ENCODE measurements around the gene PIK3R5.
"Not testable (repeated sequence)": the region's sequence is repeated elsewhere in the genome, so short reads cannot be mapped to it uniquely, and the experiment has no call there.

PIK3R5 gene, protein sequence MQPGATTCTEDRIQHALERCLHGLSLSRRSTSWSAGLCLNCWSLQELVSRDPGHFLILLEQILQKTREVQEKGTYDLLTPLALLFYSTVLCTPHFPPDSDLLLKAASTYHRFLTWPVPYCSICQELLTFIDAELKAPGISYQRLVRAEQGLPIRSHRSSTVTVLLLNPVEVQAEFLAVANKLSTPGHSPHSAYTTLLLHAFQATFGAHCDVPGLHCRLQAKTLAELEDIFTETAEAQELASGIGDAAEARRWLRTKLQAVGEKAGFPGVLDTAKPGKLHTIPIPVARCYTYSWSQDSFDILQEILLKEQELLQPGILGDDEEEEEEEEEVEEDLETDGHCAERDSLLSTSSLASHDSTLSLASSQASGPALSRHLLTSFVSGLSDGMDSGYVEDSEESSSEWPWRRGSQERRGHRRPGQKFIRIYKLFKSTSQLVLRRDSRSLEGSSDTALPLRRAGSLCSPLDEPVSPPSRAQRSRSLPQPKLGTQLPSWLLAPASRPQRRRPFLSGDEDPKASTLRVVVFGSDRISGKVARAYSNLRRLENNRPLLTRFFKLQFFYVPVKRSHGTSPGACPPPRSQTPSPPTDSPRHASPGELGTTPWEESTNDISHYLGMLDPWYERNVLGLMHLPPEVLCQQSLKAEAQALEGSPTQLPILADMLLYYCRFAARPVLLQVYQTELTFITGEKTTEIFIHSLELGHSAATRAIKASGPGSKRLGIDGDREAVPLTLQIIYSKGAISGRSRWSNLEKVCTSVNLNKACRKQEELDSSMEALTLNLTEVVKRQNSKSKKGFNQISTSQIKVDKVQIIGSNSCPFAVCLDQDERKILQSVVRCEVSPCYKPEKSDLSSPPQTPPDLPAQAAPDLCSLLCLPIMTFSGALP

GRCh38 chr17:8965394-8966168, at the start of gene PIK3R5:
Gene PIK3R5, minus strand, starts transcription at chr17:8965707. Its CDS starts 54,213 bp downstream, at chr17:8911494.
- no peak for DNase-seq (ENCODE audit: low spot score)

GRCh38 chr17:9011001-9011400, 45.5 kb upstream of the PIK3R5 start:
- DNase-seq (ENCODE audit: low spot score), result no peak

GRCh38 chr17:9009737-9010136, 44.2 kb upstream of the PIK3R5 start:
- DNase-seq (ENCODE audit: low spot score), result no peak

GRCh38 chr17:9009096-9009495, 43.6 kb upstream of the PIK3R5 start:
- no peak for DNase-seq (ENCODE audit: low spot score)

DNA sequence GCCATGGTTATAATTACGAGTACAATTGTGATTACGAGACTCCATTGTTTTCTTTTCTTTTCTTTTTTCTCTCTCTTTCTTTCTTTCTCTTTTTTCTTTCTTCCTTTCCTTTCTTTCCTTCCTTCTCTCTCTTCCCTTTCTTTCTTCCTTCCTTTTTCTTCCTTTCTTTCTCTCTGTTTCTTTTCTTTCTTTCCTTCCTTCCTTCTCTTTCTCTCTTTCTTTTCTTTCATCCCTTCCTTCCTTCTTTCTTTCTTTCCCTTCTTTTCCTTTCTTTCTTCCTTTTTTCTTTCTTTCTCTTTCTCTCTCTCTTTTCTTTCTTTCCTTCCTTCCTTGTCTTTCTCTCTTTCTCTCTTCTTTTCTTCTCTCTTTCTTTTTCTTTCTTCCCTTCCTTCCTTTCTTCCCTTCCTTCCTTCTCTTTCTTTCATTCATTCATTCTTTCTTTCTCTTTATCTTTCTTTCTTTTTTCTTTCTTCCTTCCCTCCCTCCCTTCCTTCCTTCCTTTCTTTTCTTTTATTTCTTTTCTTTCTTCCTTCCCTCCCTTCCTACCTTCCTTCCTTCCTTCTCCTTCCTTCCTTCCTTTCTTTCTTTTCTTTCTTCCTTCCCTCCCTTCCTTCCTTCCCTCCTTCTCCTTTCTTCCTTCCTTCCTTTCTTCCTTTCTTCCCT, 41.7 kb upstream of the PIK3R5 start:
- DNase-seq (ENCODE audit: low spot score), result no peak

- no peak for DNase-seq (ENCODE audit: low spot score)
Measured at GRCh38 chr17:9006175-9006767, 40.8 kb upstream of the PIK3R5 start.

- DNase-seq (ENCODE audit: low spot score), result no peak
Measured at GRCh38 chr17:9004961-9005285, 39.4 kb upstream of the PIK3R5 start.

DNA sequence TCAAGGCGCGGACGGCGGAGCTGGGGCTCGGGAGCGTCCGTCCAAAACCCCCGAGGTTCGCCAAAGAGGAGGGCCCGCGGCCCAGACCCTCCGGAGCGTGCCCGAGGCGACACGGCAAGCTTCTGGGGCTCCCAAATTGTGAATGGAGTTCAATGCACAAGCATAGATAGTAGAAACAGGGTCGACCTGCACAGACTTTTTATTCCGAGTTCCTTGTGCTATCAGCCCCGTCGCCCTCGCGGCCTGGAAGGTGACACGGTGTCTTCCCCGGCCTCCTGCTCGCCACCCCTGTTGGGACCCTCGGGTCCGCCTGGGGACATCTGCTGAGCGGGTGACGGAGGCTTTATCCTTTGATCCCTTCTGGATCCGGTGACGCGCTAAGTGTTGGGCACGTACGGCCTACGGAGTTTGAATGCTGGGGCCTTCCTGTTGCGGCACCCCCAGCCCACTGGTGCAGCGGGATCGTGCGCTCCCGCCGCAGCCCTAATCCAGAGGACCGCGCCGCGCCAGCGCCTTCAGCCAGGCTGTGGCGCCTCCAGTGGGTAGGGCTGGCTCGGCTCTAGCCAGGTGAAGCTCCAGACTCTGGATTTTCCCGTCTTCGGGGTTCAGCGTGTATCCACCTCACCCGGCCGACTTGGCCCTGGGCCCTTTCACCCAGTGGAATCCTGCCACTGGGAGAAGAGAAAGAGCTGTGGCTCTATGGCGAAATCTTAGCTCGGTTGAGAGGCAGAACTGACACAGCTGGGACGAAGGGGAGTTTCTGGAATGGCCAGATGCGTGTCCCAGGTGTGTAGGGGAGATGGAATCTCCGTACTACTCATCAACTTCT, 38.8 kb upstream of the PIK3R5 start:
- DNase-seq (ENCODE audit: low spot score), result no peak

GRCh38 chr17:9003355-9004131, 38.0 kb upstream of the PIK3R5 start:
- DNase-seq (ENCODE audit: low spot score), result no peak

DNA sequence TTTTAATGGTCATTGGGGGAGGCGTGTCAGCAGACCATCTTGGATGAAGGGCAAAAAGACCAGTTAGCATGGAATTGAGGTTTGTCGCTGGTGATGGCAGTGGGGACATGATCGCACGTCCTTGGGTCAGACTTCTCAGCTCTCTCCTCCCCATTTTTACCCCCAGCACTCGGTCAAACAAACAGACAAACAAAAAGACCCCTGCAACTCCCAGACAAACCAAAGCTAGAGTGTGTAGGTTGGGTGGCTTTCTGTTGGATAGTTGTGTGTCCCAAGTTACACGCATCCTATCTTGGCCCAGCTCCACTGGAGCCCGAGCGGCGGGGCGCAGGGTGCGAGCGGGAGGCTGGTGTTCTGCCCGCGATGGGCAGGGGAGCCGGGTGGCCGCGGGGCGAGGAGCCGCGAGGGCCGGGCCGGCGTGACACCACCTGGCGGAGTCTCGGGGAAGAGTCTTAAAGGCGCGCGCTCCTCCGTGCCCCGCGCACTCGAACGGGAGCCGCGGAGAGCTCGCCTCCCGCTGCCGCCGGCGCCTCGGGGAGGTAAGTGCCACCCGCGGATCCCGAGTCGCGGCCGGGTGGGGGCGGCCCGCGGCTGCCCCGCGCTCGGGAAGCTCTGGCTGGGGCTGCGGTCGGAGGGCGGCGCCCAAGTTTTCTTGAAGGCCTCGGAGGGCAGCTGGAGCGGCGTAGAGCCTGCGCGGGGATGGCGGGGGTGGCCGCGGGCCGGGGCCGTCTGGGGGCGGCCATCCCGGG, 37.3 kb upstream of the PIK3R5 start:
- no peak for DNase-seq (ENCODE audit: low spot score)

DNA sequence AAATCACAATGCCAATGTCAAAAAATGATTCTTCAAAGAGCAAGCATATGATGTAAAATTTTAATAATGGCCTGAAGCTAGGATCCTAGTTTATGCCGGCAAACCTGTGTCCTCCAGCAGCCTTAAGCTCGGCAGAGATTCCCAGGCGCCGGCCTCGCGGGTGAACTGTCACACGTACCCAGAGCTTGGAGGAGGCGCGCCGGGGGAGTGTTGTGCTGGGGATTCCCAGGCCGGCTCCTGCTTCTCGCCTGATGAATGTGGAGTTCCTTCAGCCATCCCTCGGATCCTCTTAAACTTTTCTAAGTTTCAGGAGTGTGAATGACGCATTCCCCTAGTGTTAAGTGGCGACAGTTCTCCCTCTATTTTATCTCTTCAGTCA, 36.7 kb upstream of the PIK3R5 start:
- no peak for DNase-seq (ENCODE audit: low spot score)

- no peak for DNase-seq (ENCODE audit: low spot score)
Measured at GRCh38 chr17:9001559-9001958, 36.1 kb upstream of the PIK3R5 start.

DNA sequence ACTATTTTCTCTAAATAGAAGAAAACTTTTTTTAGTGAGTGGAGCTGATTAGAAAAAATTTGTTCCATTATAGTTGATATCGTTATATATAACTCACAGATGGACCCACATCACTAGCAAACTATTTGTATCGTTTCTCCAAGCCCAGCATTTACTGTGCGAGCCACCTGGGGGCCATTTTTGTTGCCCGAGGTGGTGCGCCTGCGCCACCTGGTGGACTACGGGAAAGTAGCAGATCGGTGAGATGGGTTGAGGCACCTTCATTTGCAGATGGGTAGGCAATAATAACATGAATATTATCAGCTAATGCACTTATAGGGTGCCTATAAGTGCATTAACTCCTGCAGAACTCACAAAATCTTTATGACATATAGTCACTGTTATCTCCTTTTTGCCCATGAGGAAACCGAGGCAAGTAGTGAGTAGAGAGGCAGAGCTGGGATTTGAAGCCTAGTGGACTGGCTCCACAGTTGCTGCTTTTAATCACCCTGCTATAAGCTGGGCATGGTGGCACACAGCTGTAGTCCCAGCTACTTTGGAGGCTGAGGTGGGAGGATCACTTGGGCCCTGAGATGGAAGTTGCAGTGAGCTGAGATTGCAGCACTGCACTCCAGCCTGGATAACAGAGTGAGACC, 32.6 kb upstream of the PIK3R5 start:
- peak; percentile 83 for DNase-seq (ENCODE audit: low spot score)

- no peak for DNase-seq (ENCODE audit: low spot score)
Measured at GRCh38 chr17:8995711-8996110, 30.2 kb upstream of the PIK3R5 start.

DNA sequence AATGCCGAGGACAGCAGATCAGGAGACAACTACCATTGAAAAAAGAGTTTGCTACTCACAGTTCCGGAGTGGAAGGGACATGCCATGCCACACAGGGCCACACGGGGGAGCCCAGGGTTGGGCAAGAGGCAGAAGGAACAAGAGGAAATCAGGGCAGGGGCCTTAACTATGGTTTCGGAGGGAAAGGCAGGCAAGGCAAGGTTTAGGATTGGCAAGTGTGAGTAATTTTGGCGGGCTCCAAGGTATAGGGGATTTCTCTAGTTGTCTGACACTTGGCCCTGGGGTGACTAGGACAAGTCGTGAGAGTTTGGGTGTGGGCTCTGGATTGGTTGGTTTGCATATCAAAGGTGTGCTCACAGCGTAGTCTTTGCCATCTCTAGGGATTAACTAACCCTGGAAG, 28.8 kb upstream of the PIK3R5 start:
- DNase-seq (ENCODE audit: low spot score), result peak; percentile 66

DNA sequence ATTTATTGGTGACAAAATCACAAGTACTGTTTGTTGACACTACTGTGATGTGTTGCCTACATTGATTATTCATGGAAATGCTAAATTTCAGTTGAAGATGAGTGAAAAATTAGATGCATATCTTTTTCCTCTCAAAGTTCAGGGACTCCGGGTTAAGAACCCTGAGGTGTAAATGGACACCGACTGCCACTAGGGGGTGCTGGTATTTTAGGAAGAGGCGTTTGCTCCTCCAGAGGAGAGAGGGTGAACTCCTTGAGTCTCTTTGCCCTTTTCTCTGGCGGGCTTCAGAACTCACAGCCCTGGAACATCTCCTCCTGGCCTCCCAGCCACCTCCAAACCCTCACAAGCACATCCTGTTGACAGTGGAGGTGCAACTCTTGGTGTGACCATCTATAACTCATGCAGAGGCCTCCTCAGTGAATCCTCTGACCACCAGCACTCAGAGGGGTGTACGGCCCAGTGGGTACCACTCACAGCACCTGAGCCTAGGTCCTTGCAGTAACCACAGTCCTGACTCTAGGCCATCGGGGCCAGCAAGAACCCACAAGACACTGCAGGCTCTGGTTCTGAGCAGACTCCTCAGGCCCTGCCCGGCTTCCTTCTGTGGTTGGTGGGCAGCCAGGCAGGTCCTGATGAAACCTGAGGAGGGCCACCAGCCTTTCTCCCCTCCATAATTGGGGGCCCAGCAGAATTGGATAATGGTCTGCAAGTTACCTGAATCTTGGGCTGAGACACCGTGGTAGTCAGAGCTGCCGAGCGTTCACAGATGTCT, 26.2 kb upstream of the PIK3R5 start:
- peak; percentile 89 for DNase-seq (ENCODE audit: low spot score)

DNA sequence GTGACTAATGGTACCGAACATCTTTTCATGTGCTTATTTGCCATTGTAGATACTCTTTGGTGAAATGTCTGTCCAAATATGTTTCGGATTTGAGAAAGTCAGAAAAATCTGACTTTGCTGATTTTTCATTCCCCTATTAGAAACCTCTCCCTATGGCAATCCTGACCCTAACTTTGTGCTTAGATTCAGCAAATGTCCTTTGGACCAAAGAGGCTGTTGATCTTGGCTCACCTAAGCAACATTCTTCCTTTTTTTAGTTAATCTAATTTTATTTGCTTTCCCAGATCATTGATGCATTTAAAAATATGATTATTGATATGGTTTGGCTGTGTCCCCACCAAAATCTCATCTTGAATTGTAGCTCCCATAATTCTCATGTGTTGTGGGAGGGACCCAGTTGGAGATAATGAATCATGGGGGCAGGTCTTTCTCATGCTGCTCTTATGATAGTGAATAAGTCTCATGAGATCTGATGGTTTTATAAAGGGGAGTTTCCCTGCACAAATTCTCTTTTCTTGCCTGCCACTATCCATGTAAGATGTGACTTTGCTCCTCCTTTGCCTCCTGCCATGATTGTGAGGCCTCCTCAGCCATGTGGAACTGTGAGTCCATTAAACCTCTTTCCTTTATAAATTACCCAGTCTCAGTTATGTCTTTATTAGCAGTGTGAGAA, 22.9 kb upstream of the PIK3R5 start:
- DNase-seq (ENCODE audit: low spot score), result not testable (repeated sequence)
